Stimulated activated CD4-positive, alpha-beta T cell treated with anti-CD3 and anti-CD28 coated beads, Interleukin-2, amount 100 ng/mL, for 4 hours (primary cell): ENCODE results near the gene U2SURP.

Experiments
- DNase-seq: peaks from one replicate; pipeline ENCODE4 v3.0.0-alpha.2; 2020; ENCODE audit warnings: low read depth

The U2SURP gene

GRCh38 chr3:143101792-143102381, 100.5 kb downstream of the U2SURP start:
- DNase-seq = no peak

- no peak for DNase-seq
These were observed 102.3 kb downstream of the U2SURP start for GRCh38 chr3:143103652-143104051.

GRCh38 chr3:143105170-143105569, 103.8 kb downstream of the U2SURP start:
- no peak for DNase-seq

GRCh38 chr3:143109861-143110260, 108.5 kb downstream of the U2SURP start:
- DNase-seq = no peak
